Neutrophil (primary cell): ENCODE measurements around the gene UTP11.

Experiments used
- H3K27ac ChIP-seq: fragments of 200-600 bp; sonication (generic); 2 replicates; pipeline ENCODE4 v1.5.1; 2016; ENCODE audit warnings: mild to moderate bottlenecking, moderate library complexity
- H3K27me3 ChIP-seq: fragments of 200-600 bp; sonication (generic); 2 replicates; pipeline ENCODE4 v1.6.0; 2016; ENCODE audit warnings: mild to moderate bottlenecking
- H3K36me3 ChIP-seq: fragments of 200-600 bp; sonication (generic); 2 replicates; pipeline ENCODE4 v1.5.1; 2017
- H3K4me1 ChIP-seq, 2 experiments: fragments of 200-600 bp in 1 of 2; sonication (generic) in 1 of 2; 1 replicate in 1 of 2; 2 replicates in 1 of 2; pipeline versions ENCODE4 v1.5.1 to v1.6.1; 2013 to 2016; ENCODE audit warnings: low read depth in 1 of 2, low read length in 1 of 2, mild to moderate bottlenecking in 1 of 2, moderate library complexity in 1 of 2; ENCODE audit not compliant: control insufficient read depth in 1 of 2, insufficient read depth in 1 of 2
- H3K4me3 ChIP-seq, 2 experiments: fragments of 200-600 bp in 1 of 2; sonication (generic) in 1 of 2; 1 replicate in 1 of 2; 2 replicates in 1 of 2; pipeline ENCODE4 v1.5.1; 2013 to 2016; ENCODE audit warnings: low read depth in 1 of 2, low read length in 1 of 2, mild to moderate bottlenecking in 1 of 2, moderate library complexity in 1 of 2
- H3K9me3 ChIP-seq: fragments of 200-600 bp; sonication (generic); 2 replicates; pipeline ENCODE4 v1.5.1; 2016
- TF ChIP-seq, protein P1 (sequence below): fragments of 200-600 bp; sonication (generic); IDR thresholded peaks from 2 replicates; pipeline ENCODE4 v1.5.1; 2016; ENCODE audit warnings: antibody characterized with exemption

The UTP11 gene

DNA sequence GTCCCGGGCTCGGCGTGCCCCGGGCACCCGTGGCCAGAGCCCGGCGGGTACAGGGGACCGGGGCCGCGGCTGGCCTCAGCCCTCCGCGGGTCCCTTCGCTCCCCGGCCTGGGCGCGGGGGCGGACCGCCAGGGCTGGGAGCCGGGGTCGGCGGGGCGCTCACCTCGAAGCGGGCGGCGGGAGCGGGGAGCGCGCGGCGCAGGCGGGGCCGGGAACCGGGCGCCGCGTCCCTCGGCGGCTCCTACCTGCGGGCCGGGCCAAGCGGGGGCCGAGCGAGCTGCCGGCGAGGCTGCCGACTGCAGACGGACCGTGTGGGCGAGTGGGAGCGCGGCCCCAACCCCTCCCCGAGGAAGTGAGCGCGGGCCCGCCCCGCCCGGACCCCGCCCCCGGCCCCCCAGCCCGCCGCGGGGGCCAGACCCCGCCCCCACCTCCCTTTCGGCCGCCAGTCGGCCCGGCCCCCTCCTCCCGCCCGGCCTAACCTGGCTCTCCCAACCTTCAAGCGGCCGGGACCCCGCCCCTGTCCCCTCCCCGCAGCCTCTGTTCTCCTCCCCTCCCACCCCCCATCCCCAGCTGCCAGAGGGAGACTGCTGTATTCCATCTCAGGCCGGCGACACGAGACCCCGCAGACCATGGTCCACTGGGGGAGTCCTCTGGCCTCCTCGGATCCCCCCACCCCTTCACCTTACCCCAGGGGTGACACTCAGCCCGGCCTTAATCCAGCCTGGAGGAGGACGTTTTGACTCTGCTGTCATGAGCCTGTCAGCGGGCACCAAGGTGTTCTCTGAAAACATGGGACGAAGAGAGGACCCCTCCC lies 7.1 kb upstream of the UTP11 start, which contains the start of gene FHL3:
FHL3 (minus strand) TSS at position 320 of the 813 bp plus-strand sequence. CDS start 6,102 bp downstream, outside the sequence.
- Histone ChIP-seq H3K36me3 (no peaks in the 10 kb centered on the region), H3K4me1 (peaks cover 41 to 52% of the 10 kb centered on the region in 2 experiments), H3K4me3 (peak within 1 kb of the TSS; percentile 77 to 92), H3K9me3 (no peaks in the 10 kb centered on the region), H3K27ac (peak within 1 kb of the TSS; percentile 91), H3K27me3 (no peaks in the 10 kb centered on the region)
- TF ChIP-seq, protein P1, sequence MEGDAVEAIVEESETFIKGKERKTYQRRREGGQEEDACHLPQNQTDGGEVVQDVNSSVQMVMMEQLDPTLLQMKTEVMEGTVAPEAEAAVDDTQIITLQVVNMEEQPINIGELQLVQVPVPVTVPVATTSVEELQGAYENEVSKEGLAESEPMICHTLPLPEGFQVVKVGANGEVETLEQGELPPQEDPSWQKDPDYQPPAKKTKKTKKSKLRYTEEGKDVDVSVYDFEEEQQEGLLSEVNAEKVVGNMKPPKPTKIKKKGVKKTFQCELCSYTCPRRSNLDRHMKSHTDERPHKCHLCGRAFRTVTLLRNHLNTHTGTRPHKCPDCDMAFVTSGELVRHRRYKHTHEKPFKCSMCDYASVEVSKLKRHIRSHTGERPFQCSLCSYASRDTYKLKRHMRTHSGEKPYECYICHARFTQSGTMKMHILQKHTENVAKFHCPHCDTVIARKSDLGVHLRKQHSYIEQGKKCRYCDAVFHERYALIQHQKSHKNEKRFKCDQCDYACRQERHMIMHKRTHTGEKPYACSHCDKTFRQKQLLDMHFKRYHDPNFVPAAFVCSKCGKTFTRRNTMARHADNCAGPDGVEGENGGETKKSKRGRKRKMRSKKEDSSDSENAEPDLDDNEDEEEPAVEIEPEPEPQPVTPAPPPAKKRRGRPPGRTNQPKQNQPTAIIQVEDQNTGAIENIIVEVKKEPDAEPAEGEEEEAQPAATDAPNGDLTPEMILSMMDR = no peak

- Histone ChIP-seq H3K4me3 (peak overlapping the region; percentile 12 to 40), H3K27me3 (no peaks in the 10 kb centered on the region), H3K27ac (peak overlapping the region; percentile 91), H3K4me1 (peaks cover 33 to 44% of the 10 kb centered on the region in 2 experiments), H3K36me3 (no peaks in the 10 kb centered on the region), H3K9me3 (no peaks in the 10 kb centered on the region)
- TF ChIP-seq, protein P1 = no peak
These were observed 6.3 kb upstream of the UTP11 start for GRCh38 chr1:38006008-38006828.

GRCh38 chr1:38009088-38009840 lies 3.3 kb upstream of the UTP11 start:
- Histone ChIP-seq H3K27ac (peak overlapping the region; percentile 33), H3K4me3 (no peak overlapping the region), H3K27me3 (no peaks in the 10 kb centered on the region), H3K36me3 (no peaks in the 10 kb centered on the region), H3K9me3 (no peaks in the 10 kb centered on the region), H3K4me1 (peaks cover 22 to 29% of the 10 kb centered on the region in 2 experiments)
- TF ChIP-seq, protein P1 = no peak

DNA sequence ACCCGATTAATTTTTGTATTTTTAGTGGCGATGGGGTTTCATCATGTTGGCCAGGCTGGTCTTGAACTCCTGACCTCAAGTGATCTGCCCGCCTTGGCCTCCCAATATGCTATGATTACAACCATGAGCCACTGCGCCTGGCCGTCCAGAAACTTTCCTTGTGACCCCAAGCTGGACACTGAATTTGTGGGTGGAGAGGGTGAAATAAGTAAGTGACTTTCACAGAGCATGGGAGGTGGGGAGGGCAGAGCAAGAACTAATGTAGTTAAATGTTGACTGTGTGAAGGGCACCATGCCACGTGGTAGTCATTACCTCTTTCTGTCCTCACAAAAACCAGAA lies 2.7 kb upstream of the UTP11 start:
- TF ChIP-seq, protein P1 = no peak
- no peak overlapping the region for H3K27ac ChIP-seq
- H3K36me3 ChIP-seq = no peaks in the 10 kb centered on the region
- no peak overlapping the region for H3K4me3 ChIP-seq
- no peaks in the 10 kb centered on the region for H3K27me3 ChIP-seq
- H3K9me3 ChIP-seq = no peaks in the 10 kb centered on the region
- H3K4me1 ChIP-seq = peaks cover 19 to 24% of the 10 kb centered on the region in 2 experiments

- Histone ChIP-seq H3K4me1 (peaks cover 19 to 21% of the 10 kb centered on the region in 2 experiments), H3K36me3 (peaks cover 12% of the 10 kb centered on the region), H3K4me3 (peak overlapping the region; percentile 74 to 77), H3K27me3 (no peaks in the 10 kb centered on the region), H3K27ac (peak overlapping the region; percentile 86), H3K9me3 (no peaks in the 10 kb centered on the region)
- TF ChIP-seq, protein P1 = no peak
These were observed 691 bp downstream of the UTP11 start for GRCh38 chr1:38013227-38013622.
